GM10248 (cell line): ENCODE results near the gene ALPI.
"Not testable (repeated sequence)": the region's sequence is repeated elsewhere in the genome, so short reads cannot be mapped to it uniquely, and the experiment has no call there.

ENCODE experiments used
- CTCF ChIA-PET: fragments of 300-600 bp; sonication (Branson Sonifier 250); formaldehyde crosslinking; extraction: SDS; loops from one replicate; lab custom pipeline; 2021; ENCODE audit warnings: antibody characterized with exemption; lab: Yijun Ruan, JAX
- POLR2A ChIA-PET: fragments of 350-650 bp; sonication (Branson Sonifier 250); formaldehyde crosslinking; extraction: SDS; loops from one replicate; lab custom pipeline; 2020; ENCODE audit warnings: antibody characterized with exemption; lab: Yijun Ruan, JAX
- DNase-seq: peaks from one replicate; pipeline ENCODE4 v3.0.0; 2012; ENCODE audit errors: extremely low spot score
- TF ChIP-seq, protein P1 (sequence below): IDR thresholded peaks from 2 replicates; pipeline ENCODE4 v1.5.1; 2012; ENCODE audit warnings: mild to moderate bottlenecking, low read depth; ENCODE audit errors: extremely low read depth, missing control alignments, control extremely low read depth

ALPI gene

DNA sequence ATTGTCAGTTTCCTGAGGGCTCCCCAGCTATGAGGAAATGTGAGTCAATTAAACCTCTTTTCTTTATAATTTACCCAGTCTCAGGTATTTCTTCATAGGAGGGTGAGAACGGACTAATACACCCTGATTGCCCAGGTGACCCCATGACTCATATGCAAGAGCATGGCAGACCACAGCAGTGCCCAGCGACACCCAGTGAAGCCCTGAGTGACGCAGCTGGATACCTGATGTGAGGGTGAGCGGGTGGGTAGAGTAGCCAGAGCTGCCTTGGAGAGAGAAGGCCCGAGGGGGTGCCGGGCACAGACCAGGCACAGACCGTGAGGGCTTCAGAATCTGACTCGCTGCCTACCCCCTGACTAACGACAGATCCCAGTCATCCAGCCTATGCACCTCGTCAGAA is 33.9 kb upstream of the ALPI start:
- TF ChIP-seq, protein P1, sequence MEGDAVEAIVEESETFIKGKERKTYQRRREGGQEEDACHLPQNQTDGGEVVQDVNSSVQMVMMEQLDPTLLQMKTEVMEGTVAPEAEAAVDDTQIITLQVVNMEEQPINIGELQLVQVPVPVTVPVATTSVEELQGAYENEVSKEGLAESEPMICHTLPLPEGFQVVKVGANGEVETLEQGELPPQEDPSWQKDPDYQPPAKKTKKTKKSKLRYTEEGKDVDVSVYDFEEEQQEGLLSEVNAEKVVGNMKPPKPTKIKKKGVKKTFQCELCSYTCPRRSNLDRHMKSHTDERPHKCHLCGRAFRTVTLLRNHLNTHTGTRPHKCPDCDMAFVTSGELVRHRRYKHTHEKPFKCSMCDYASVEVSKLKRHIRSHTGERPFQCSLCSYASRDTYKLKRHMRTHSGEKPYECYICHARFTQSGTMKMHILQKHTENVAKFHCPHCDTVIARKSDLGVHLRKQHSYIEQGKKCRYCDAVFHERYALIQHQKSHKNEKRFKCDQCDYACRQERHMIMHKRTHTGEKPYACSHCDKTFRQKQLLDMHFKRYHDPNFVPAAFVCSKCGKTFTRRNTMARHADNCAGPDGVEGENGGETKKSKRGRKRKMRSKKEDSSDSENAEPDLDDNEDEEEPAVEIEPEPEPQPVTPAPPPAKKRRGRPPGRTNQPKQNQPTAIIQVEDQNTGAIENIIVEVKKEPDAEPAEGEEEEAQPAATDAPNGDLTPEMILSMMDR, result no peak
- ChIA-PET CTCF (no interaction called here), POLR2A (no interaction called here)
- no peak for DNase-seq

DNA sequence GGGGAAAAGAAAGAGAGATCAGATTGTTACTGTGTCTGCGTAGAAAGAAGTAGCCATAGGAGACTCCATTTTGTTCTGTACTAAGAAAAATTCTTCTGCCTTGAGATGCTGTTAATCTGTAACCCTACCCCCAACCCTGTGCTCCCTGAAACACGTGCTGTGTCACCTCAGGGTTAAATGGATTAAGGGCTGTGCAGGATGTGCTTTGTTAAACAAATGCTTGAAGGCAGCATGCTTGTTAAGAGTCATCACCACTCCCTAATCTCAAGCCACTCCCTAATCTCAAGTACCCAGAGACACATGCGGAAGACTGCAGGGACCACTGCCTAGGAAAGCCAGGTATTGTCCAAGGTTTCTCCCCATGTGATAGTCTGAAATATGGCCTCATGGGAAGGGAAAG is 33.0 kb upstream of the ALPI start:
- CTCF ChIA-PET, POLR2A ChIA-PET, DNase-seq: not testable (repeated sequence)

DNA sequence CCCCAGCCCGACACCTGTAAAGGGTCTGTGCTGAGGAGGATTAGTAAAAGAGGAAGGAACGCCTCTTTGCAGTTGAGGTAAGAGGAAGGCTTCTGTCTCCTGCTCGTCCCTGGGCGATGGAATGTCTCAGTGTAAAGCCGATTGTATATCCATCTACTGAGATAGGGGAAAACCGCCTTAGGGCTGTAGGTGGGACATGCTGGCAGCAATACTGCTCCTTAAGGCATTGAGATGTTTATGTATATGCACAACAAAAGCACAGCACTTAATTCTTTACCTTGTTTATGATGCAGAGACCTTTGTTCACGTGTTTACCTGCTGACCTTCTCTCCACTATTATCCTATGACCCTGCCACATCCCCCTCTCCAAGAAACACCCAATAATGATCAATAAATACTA is 32.5 kb upstream of the ALPI start:
- DNase-seq, CTCF ChIA-PET, POLR2A ChIA-PET: not testable (repeated sequence)

DNA sequence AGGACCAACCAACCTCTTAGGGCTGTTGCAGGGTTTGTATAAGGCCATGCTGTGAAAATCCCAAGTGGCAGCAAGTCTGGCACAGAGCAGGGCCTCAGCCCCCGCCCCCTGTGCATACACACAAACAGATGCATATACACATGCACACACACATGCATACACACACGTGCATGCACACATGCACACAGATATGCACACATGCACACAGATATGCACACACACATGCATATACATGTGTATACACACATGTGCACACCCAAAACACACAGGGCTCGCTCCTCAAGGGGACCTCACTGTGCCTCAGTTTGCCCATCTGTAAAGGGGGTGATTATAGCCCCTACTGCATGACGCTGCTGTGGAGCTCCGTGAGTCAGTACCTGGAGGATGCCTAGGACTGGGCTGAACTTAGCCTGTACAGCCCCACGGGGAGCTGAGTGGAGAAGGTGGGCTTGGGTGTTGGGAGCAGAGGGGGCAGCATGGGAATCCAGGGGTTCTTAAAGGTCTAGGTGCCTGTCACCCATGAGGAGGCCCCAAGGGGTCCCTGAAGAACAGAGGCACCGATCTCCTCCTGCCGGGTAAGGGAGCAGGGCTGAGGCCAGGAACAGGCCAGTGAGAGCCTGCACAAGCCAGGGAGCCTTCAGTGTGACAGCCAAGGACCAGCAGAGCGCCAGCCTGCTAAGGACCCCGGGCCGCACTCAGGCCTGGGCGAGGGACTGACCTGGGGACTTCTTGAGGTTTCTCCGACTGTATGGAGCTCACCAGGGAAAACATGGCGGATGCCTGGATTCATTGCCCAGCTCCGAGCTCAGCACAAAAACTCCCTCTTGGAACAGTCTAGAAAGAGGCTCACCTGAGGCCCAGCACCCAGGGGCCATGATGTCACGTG is 24.0 kb upstream of the ALPI start:
- DNase-seq, result no peak
- ChIA-PET POLR2A (no interaction called here), CTCF (interaction anchor here (1.8 kb wide), 1 partner anchor 13 kb away, joined by 4 read pairs; no protein-coding TSS in a partner anchor)
- TF ChIP-seq, protein P1, result no peak

DNA sequence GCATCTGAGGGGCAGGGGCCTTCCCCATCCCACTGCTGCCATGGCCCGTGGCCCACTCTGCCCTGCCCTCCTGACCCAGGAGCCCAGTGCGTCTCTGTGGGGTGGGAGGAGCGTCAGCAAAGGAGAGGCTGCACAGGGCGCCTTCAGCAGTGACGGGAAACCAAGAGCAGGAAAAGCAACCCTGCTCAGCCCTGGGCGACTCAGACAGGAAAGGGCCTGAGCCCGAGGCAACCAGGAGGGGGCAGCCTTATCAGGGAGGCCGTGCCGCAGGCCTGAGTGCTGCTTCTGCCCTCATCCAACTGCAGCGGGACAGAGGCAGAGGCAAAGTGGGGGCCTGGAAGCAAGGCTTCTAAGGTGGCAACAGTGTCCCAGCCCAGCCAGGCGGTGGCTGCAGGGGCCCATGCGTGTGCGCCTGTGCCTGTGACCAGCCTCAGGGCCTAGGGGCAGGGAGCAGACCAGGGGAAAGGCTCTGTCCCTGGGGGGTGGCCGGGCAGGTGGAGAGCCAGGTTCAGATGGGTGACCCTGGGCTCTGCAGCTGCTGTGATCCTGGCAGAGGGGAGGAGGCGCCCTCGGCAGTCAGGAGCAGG is 23.3 kb upstream of the ALPI start:
- no peak for DNase-seq
- POLR2A ChIA-PET, result no interaction called here
- TF ChIP-seq, protein P1, result no peak
- CTCF ChIA-PET, result interaction anchor here (1.8 kb wide), 1 partner anchor 12 kb away, joined by 4 read pairs; no protein-coding TSS in a partner anchor

DNA sequence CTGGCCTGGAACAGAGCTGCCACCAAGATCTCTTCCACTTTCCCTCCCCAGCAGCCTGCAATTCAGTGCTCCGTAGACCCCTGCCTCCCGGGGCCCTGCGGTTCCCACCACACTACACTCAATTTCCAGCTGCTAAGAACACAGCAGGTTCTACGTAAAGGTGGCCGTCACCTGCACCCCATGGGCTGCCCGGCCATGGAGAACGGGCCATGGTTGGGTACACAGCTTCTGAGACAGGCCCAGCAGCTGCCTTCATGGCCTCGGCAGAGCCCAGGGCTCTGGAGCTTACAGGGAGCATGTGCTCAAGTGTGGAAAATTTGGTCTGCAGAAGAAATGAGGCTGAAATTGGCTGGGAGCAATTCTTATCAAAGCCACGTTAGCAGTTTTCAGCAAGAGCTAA is 22.3 kb upstream of the ALPI start:
- POLR2A ChIA-PET, DNase-seq: not testable (repeated sequence)
- CTCF ChIA-PET, result interaction anchor here (2.1 kb wide), 1 partner anchor 13 kb away, joined by 7 read pairs; no protein-coding TSS in a partner anchor

DNA sequence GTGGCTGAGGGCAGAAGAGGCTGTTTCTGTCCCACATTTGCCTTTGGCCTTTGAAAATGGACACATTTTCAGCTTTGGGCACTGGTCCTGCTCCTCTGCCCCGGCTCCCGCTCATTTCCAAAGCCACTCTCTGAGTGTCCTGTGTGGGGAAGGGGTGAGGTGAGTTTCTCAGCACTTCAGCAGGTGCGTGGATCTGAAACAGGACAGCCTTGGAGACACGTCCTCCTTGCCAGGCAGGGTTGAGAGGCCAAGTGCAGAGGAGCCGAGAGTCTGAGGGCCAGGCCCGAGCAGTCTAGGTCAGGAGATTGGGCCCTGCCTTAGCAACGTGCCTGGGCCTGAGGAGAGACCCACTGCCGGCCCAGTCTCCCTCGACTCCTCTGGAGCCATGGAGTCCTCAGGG is 21.9 kb upstream of the ALPI start:
- CTCF ChIA-PET, result interaction anchor here (0.6 to 2.1 kb wide), 2 partner anchors 13 to 63 kb away, joined by 3 to 7 read pairs; no protein-coding TSS in a partner anchor
- no peak for DNase-seq
- TF ChIP-seq, protein P1, result no peak
- POLR2A ChIA-PET, result no interaction called here
